Esophagus (tissue), 2 donors: ENCODE data around the gene SLC17A8. TPM values are rescaled to one million over a fixed set of nuclear protein-coding genes. Genes with fewer than 3 reads are reported as not detected.

ENCODE experiments used
- H3K27ac ChIP-seq, 2 donors: one replicate each; pipeline ENCODE4 v1.5.1; 2013; ENCODE audit warnings: low read depth in 2 of 2, mild to moderate bottlenecking in 2 of 2, inconsistent platforms in 1 of 2, low read length in 1 of 2, moderate library complexity in 1 of 2
- H3K27me3 ChIP-seq, 2 donors: one replicate each; pipeline ENCODE4 v1.6.1; 2013; ENCODE audit warnings: low read length in 2 of 2, control low read depth in 1 of 2, mild to moderate bottlenecking in 1 of 2; ENCODE audit not compliant: insufficient read depth in 2 of 2, control insufficient read depth in 1 of 2
- H3K36me3 ChIP-seq, 2 donors: one replicate each; pipeline ENCODE4 v1.6.1; 2013; ENCODE audit warnings: low read length in 1 of 2; ENCODE audit not compliant: control insufficient read depth in 2 of 2, insufficient read depth in 2 of 2
- H3K4me1 ChIP-seq, 2 donors: one replicate each; pipeline ENCODE4 v1.6.1; 2013; ENCODE audit warnings: low read length in 1 of 2; ENCODE audit not compliant: control insufficient read depth in 2 of 2, insufficient read depth in 2 of 2
- H3K4me3 ChIP-seq, 2 donors: one replicate each; pipeline ENCODE4 v1.5.1; 2013; ENCODE audit warnings: low read length in 2 of 2, mild to moderate bottlenecking in 2 of 2, low read depth in 1 of 2, moderate library complexity in 1 of 2
- H3K9me3 ChIP-seq, 2 donors: one replicate each; pipeline ENCODE4 v1.6.1; 2013; ENCODE audit warnings: mild to moderate bottlenecking in 2 of 2, low read depth in 1 of 2, low read length in 1 of 2, moderate library complexity in 1 of 2; ENCODE audit not compliant: control insufficient read depth in 2 of 2, insufficient read depth in 1 of 2
- WGBS, 2 donors: extraction: QIAGEN DNeasy Blood & Tissue Kit; methylation state at CpG; one replicate each; pipeline ENCODE4 v1.1.7; 2013; 5-methylcytosine and 5-hydroxymethylcytosine counted together
- polyA plus RNA-seq, 2 donors: library from polyadenylated mRNA; stranded (reverse); fragments of 200-250 nt; gene quantifications; one replicate each; pipeline ENCODE4 v1.2.3, GENCODE V29; 2013
- donor health status: healthy with polysubstance abuse.
- donor health status: Bipolar disorder and iron deficiency.

Gene SLC17A8
- polyA plus RNA-seq, 2 donors = not detected

- H3K36me3 ChIP-seq = no peaks in the 10 kb centered on the region
- H3K4me3 ChIP-seq = no peak overlapping the region
- no peaks in the 10 kb centered on the region for H3K4me1 ChIP-seq
- H3K27me3 ChIP-seq = no peaks in the 10 kb centered on the region
- H3K9me3 ChIP-seq = no peaks in the 10 kb centered on the region
- 69 to 74% methylated on average over 2 of the region's 2 CpGs for WGBS, 2 donors
- no peak overlapping the region for H3K27ac ChIP-seq
These were observed 79.1 kb downstream of the SLC17A8 start for GRCh38 chr12:100435957-100436356.

GRCh38 chr12:100437038-100437841 lies 80.4 kb downstream of the SLC17A8 start:
- Histone ChIP-seq H3K4me3 (no peak overlapping the region), H3K4me1 (no peaks in the 10 kb centered on the region), H3K27me3 (no peaks in the 10 kb centered on the region), H3K36me3 (no peaks in the 10 kb centered on the region), H3K9me3 (no peaks in the 10 kb centered on the region), H3K27ac (no peak overlapping the region)
- WGBS, 2 donors = 48 to 59% methylated on average over 6 of the region's 6 CpGs

GRCh38 chr12:100439797-100440196 lies 82.9 kb downstream of the SLC17A8 start:
- H3K4me1 ChIP-seq = no peaks in the 10 kb centered on the region
- no peaks in the 10 kb centered on the region for H3K27me3 ChIP-seq
- H3K27ac ChIP-seq = no peak overlapping the region
- no peaks in the 10 kb centered on the region for H3K9me3 ChIP-seq
- WGBS, 2 donors = 84 to 85% methylated on average over 2 of the region's 2 CpGs
- H3K4me3 ChIP-seq = no peak overlapping the region
- H3K36me3 ChIP-seq = no peaks in the 10 kb centered on the region

- Histone ChIP-seq H3K4me1 (peaks cover 0 to 2% of the 10 kb centered on the region in 2 donors), H3K36me3 (no peaks in the 10 kb centered on the region), H3K4me3 (no peak overlapping the region), H3K9me3 (no peaks in the 10 kb centered on the region), H3K27me3 (peaks cover 0 to 2% of the 10 kb centered on the region in 2 donors), H3K27ac (no peak overlapping the region)
- 75 to 79% methylated on average over 1 of the region's 1 CpG for WGBS, 2 donors
These were observed 85.5 kb downstream of the SLC17A8 start for GRCh38 chr12:100442403-100442802.

- Histone ChIP-seq H3K4me3 (no peak overlapping the region), H3K27me3 (peaks cover 0 to 3% of the 10 kb centered on the region in 2 donors), H3K27ac (no peak overlapping the region), H3K9me3 (no peaks in the 10 kb centered on the region), H3K4me1 (peaks cover 0 to 3% of the 10 kb centered on the region in 2 donors), H3K36me3 (no peaks in the 10 kb centered on the region)
- 67 to 87% methylated on average over 1 of the region's 1 CpG for WGBS, 2 donors
These were observed 86.6 kb downstream of the SLC17A8 start for GRCh38 chr12:100443434-100443833.

- Histone ChIP-seq H3K27me3 (peaks cover 0 to 3% of the 10 kb centered on the region in 2 donors), H3K4me1 (peaks cover 0 to 3% of the 10 kb centered on the region in 2 donors), H3K9me3 (no peaks in the 10 kb centered on the region), H3K4me3 (no peak overlapping the region), H3K36me3 (no peaks in the 10 kb centered on the region), H3K27ac (no peak overlapping the region)
- WGBS, 2 donors = 79 to 84% methylated on average over 4 of the region's 4 CpGs
These were observed 88.2 kb downstream of the SLC17A8 start for GRCh38 chr12:100445081-100445481.

- Histone ChIP-seq H3K36me3 (no peaks in the 10 kb centered on the region), H3K4me1 (peaks cover 0 to 3% of the 10 kb centered on the region in 2 donors), H3K9me3 (no peaks in the 10 kb centered on the region), H3K27ac (no peak overlapping the region), H3K4me3 (no peak overlapping the region), H3K27me3 (peaks cover 0 to 3% of the 10 kb centered on the region in 2 donors)
- WGBS, 2 donors = 11 to 37% methylated on average over 3 of the region's 3 CpGs
These were observed 90.5 kb downstream of the SLC17A8 start for GRCh38 chr12:100447381-100447780.

- H3K27me3 ChIP-seq = peaks cover 0 to 3% of the 10 kb centered on the region in 2 donors
- H3K9me3 ChIP-seq = no peaks in the 10 kb centered on the region
- 51 to 55% methylated on average over 1 of the region's 1 CpG for WGBS, 2 donors
- peaks cover 0 to 3% of the 10 kb centered on the region in 2 donors for H3K4me1 ChIP-seq
- H3K27ac ChIP-seq = no peak overlapping the region
- no peak overlapping the region for H3K4me3 ChIP-seq
- no peaks in the 10 kb centered on the region for H3K36me3 ChIP-seq
These were observed 91.8 kb downstream of the SLC17A8 start for GRCh38 chr12:100448656-100449055.

- Histone ChIP-seq H3K9me3 (no peaks in the 10 kb centered on the region), H3K27me3 (peaks cover 0 to 3% of the 10 kb centered on the region in 2 donors), H3K27ac (no peak overlapping the region), H3K4me1 (peaks cover 0 to 3% of the 10 kb centered on the region in 2 donors), H3K4me3 (no peak overlapping the region), H3K36me3 (no peaks in the 10 kb centered on the region)
- WGBS, 2 donors = 39 to 40% methylated on average over 3 of the region's 3 CpGs
These were observed 93.9 kb downstream of the SLC17A8 start for GRCh38 chr12:100450735-100451134.

GRCh38 chr12:100453951-100454350 lies 97.1 kb downstream of the SLC17A8 start:
- Histone ChIP-seq H3K9me3 (no peaks in the 10 kb centered on the region), H3K27me3 (no peaks in the 10 kb centered on the region), H3K4me1 (no peaks in the 10 kb centered on the region), H3K36me3 (no peaks in the 10 kb centered on the region), H3K27ac (no peak overlapping the region), H3K4me3 (no peak overlapping the region)
- WGBS, 2 donors = 45 to 62% methylated on average over 3 of the region's 3 CpGs
